GM19238 (cell line): ENCODE measurements around the gene ABR.

Experiments
- DNase-seq: peaks from one replicate; pipeline ENCODE4 v3.0.0; 2011; ENCODE audit warnings: low spot score; ENCODE audit not compliant: insufficient read length

ABR gene

GRCh38 chr17:968812-969730 lies 210.7 kb downstream of the ABR start:
- DNase-seq: no peak

GRCh38 chr17:967122-967521 lies 212.7 kb downstream of the ABR start:
- no peak for DNase-seq

- no peak for DNase-seq
Measured at GRCh38 chr17:965311-965989, 214.3 kb downstream of the ABR start.

- DNase-seq: no peak
Measured at GRCh38 chr17:964876-965275, 214.9 kb downstream of the ABR start.

- no peak for DNase-seq
Measured at GRCh38 chr17:962670-963069, 217.1 kb downstream of the ABR start.

- DNase-seq: no peak
Measured at GRCh38 chr17:962166-962565, 217.6 kb downstream of the ABR start.

GRCh38 chr17:958712-959451 lies 220.9 kb downstream of the ABR start:
- DNase-seq: no peak

- DNase-seq: no peak
Measured at GRCh38 chr17:957856-958421, 221.8 kb downstream of the ABR start.

- no peak for DNase-seq
Measured at GRCh38 chr17:956905-957304, 222.9 kb downstream of the ABR start.

- no peak for DNase-seq
Measured at GRCh38 chr17:954431-955164, 225.2 kb downstream of the ABR start.

- no peak for DNase-seq
Measured at GRCh38 chr17:953767-954166, 226.0 kb downstream of the ABR start.
